Measurements from ENCODE around the gene RAB31.

GRCh38 chr18:9771977-9772660 is 64.0 kb downstream of the RAB31 start:
- no peak for TF ChIP-seq POLR2A (IDR thresholded peaks at IDR 0.05)
- TF ChIP-seq CTCF (IDR thresholded peaks at IDR 0.05) = no peak

Data from tibial nerve (tissue), 3 donors.